ENCODE results near the gene DAAM2.

The DAAM2 gene

GRCh38 chr6:39847221-39847620, 55.0 kb downstream of the DAAM2 start:
- DNase-seq (ENCODE audit: low spot score), result no peak

- DNase-seq (ENCODE audit: low spot score), result no peak
Measured at GRCh38 chr6:39848171-39848570, 56.0 kb downstream of the DAAM2 start.

DNA sequence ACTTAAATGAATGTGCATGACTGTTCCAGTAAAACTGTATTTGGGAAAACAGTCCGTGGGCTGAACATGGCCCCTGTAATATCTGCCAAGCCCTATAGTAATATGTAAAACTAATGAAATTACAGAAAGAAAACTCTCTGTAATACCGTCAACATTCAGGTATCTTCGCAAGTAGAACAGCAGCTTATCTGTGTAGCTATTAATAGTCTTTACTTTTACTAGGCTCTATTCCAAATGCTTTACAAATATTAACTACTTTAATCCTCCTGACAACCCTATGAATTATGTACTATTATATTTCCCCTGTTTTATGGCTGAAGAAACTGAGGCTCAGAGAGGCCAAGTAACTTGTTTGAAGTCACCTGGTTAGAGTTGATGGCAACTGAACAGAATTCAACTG, 57.1 kb downstream of the DAAM2 start:
- DNase-seq (ENCODE audit: low spot score), result no peak

- DNase-seq (ENCODE audit: low spot score), result no peak
Measured at GRCh38 chr6:39849764-39850163, 57.6 kb downstream of the DAAM2 start.

DNA sequence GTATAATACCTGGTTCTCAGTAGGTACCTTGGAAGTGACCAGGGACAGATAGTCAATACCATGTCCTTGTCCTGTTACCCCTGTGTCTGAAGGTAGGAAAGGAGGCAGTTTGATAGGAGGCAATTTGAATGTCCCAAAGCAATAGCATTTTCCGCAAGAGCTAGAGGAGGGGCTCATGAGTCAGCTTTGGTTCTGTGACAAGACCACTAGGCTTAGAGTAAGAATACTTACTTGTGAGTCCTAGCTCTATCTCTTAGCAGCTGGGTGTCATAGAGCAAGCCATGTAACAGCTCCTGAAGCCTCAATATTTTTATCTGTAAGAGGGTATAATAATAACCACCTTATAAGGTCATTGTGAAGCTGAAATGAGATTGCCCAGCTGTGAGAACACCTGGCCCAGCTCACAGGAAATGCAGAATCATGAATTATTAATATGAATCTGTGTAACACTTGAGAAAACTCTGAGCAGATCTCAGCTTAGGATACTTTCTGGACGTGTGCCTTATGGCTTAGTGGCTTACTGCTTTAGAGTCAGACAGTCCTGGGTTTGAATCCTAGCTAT, 58.6 kb downstream of the DAAM2 start:
- no peak for DNase-seq (ENCODE audit: low spot score)

GRCh38 chr6:39851331-39851730, 59.2 kb downstream of the DAAM2 start:
- DNase-seq (ENCODE audit: low spot score), result no peak

DNA sequence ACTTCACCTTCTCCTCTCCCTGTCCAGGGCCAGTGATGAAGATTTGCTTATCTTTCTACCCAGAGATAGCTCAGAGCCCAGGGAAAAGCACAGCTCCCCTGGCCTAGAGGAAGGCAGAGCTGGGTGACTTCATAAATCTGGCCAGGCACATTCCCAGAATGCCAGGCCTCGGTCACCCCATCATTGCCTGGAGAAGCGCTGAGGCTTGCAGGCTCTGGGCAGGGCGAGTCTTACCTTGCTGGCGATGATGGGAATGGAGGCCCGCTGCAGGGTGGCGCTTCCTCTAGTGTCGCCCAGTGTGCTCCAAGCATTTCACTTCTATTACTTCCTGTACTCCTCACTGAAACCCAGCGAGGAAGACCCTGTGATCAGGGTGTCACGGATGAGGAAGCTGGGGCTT, 60.1 kb downstream of the DAAM2 start:
- DNase-seq (ENCODE audit: low spot score), result no peak

GRCh38 chr6:39853604-39854003, 61.4 kb downstream of the DAAM2 start:
- DNase-seq (ENCODE audit: low spot score), result peak; percentile 74

GRCh38 chr6:39855356-39855995, 63.3 kb downstream of the DAAM2 start:
- no peak for DNase-seq (ENCODE audit: low spot score)

DNA sequence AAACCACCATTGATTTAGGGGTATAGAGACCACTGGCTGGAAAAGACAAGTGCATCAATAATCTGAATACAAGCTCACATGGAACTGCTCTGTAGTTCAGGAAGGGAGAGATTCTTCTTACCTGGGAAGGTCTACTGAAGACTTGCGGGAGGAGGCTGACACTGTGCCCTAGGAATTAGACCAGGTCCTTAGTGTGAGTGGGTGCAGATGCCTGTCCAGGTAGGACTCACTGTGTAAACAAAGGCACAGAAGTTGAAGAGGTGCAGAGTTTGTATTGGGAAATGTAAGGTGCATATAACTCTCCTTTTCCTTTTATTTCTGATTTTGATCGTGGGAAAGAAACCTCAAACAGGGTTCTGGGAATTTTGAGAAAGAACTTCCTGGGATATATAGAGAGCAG, 66.8 kb downstream of the DAAM2 start:
- no peak for DNase-seq (ENCODE audit: low spot score)

GRCh38 chr6:39861663-39862062, 69.5 kb downstream of the DAAM2 start:
- DNase-seq (ENCODE audit: low spot score), result no peak

GRCh38 chr6:39865011-39865888, 73.1 kb downstream of the DAAM2 start:
- DNase-seq (ENCODE audit: low spot score), result peak; percentile 77

GRCh38 chr6:39867592-39867991, 75.4 kb downstream of the DAAM2 start:
- no peak for DNase-seq (ENCODE audit: low spot score)

DNA sequence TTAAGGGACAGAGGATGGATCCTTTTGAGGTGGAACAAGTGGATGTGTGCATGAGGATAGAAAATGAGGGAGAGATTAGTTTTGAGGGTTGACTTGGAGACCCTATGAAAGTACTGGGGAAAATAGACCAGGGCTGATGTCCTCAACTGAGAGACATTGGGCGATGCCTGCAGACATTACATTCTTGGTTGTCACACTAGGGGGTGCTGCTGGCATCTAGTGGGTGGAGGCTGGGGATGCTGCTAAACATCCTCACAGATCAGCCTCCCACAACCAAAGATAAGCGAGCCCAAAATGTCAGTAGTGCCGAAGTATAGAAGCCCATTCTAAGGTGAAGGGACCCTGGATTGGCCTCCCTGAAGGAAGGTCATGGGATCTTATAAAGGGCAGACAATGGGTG, 78.8 kb downstream of the DAAM2 start:
- DNase-seq (ENCODE audit: low spot score), result no peak

- DNase-seq (ENCODE audit: low spot score), result no peak
Measured at GRCh38 chr6:39873439-39873838, 81.3 kb downstream of the DAAM2 start.

GRCh38 chr6:39876111-39876510, 83.9 kb downstream of the DAAM2 start:
- DNase-seq (ENCODE audit: low spot score), result no peak

GRCh38 chr6:39876826-39877225, 84.7 kb downstream of the DAAM2 start:
- DNase-seq (ENCODE audit: low spot score), result no peak

- DNase-seq (ENCODE audit: low spot score), result no peak
Measured at GRCh38 chr6:39879535-39879934, 87.4 kb downstream of the DAAM2 start.

DNA sequence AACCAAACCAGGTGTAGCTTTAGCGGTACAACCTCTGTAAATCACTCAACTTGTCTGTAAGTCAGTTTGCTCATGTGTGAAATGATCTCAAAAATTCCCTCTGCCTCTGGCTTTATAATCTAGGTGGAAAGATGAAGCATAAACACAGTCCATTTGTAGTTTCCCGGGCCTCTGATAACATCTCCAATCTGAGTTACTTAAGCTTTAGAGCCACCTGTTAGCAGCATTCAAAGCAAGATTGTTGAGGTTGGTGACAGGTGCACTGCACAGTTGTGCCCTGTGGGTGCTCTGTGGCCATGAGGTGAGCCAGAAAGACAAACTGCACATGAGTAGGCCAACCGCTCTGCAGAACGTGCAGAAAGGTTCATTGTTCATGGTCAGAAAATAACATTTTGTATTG, 88.4 kb downstream of the DAAM2 start:
- no peak for DNase-seq (ENCODE audit: low spot score)

DNA sequence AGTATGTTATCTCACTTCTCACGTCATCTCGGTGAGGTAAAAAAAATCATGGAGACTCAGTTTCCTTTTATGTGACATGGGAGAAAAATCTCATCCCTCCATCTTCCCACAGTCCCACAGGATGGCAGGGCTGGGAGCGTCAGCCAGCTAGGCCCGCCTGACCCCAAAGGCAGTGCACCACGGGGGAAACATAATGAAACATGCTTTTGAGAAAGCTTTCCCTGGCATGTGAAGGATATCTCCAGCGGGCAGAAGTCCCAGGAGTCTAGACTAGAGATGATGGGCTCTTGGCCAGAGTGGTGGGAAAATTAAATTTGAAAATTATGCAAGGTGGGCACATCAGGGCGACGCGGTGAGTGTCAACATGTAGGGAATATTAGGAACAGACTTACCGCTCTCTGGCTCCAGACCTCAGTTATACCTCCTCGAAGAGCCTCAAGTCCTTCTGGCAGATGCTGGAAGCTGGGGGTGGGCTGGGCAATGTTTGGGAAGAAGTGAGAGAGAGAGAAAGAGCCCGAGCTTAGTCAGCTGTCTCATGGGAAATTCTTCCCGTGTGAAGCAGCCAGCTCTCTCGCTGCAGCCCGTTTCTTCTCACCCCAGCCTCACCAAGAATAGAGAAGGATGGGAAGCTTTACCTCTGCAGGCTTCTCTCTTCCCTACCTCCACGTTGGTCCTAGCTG, 89.8 kb downstream of the DAAM2 start:
- no peak for DNase-seq (ENCODE audit: low spot score)

GRCh38 chr6:39882531-39882899, 90.3 kb downstream of the DAAM2 start:
- DNase-seq (ENCODE audit: low spot score), result peak; percentile 69

GRCh38 chr6:39884696-39885095, 92.5 kb downstream of the DAAM2 start:
- DNase-seq (ENCODE audit: low spot score), result no peak

- DNase-seq (ENCODE audit: low spot score), result no peak
Measured at GRCh38 chr6:39885691-39886090, 93.5 kb downstream of the DAAM2 start.

Measured in pons (tissue), 1 donor.